ENCODE data around the gene SAP25.
"Not testable (repeated sequence)": the region's sequence is repeated elsewhere in the genome, so short reads cannot be mapped to it uniquely, and the experiment has no call there.

The SAP25 gene

GRCh38 chr7:100543586-100543985 lies 30.1 kb downstream of the SAP25 start:
- Histone ChIP-seq H3K4me3 (ENCODE audit: low read length) (no peak overlapping the region), H3K27ac (ENCODE audit: low read depth, low read length) (no peak overlapping the region), H2BK15ac (replicated peaks; ENCODE audit: low read depth) (no peak overlapping the region), H3K18ac (ENCODE audit: low read length) (peak overlapping the region; percentile 44), H3K79me2 (ENCODE audit: control insufficient read depth, insufficient read depth, low read length) (no peaks in the 10 kb centered on the region), H2AK5ac (ENCODE audit: low read length) (no peak overlapping the region), H3K4ac (ENCODE audit: low read depth, low read length) (no peak overlapping the region), H3K4me2 (ENCODE audit: low read length) (no peak overlapping the region), H3K79me1 (ENCODE audit: low read length) (peaks cover 4% of the 10 kb centered on the region), H2BK5ac (ENCODE audit: low read length) (no peak overlapping the region), H3K23ac (ENCODE audit: low read length) (no peak overlapping the region), H3K36me3 (ENCODE audit: control insufficient read depth, insufficient read depth, low read length) (no peaks in the 10 kb centered on the region), H4K8ac (ENCODE audit: low read depth, low read length) (no peak overlapping the region), H3K9ac (ENCODE audit: low read length) (no peak overlapping the region), H3K27me3 (ENCODE audit: insufficient read depth, low read length, poor library complexity) (no peaks in the 10 kb centered on the region), H3K56ac (ENCODE audit: low read length) (peak overlapping the region; percentile 62), H4K5ac (ENCODE audit: low read length) (no peak overlapping the region), H3K4me1 (ENCODE audit: control insufficient read depth, low read depth, low read length) (peaks cover 35% of the 10 kb centered on the region), H2BK120ac (ENCODE audit: low read depth, low read length) (no peak overlapping the region)
- no peak for DNase-seq
- WGBS (ENCODE audit: extremely low coverage, insufficient coverage, low lambda C conversion rate), result no CpG with 5 or more reads among the region's 1 CpG

DNA sequence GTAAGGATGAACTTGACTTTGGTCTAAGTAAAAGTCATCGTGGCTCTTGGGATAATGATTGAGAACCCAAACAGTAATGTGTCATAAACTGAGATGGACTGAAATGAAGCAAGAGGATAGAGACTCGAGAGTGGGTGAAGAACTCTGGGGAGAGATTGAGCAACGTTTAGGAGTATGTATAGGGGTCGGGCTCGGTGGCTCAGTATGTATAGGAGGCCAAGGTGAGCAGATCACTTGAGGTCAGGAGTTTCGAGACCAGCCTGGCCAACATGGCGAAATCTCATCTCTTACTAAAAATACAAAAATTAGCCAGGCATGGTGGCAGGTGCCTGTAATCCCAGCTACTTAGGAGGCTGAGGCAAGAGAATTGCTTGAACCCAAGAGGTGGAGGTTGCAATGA lies 32.4 kb downstream of the SAP25 start:
- not testable (repeated sequence) for H3K4me2 ChIP-seq (ENCODE audit: low read length); H3K9ac ChIP-seq (ENCODE audit: low read length); DNase-seq; H4K8ac ChIP-seq (ENCODE audit: low read depth, low read length); H3K27me3 ChIP-seq (ENCODE audit: insufficient read depth, low read length, poor library complexity); H3K23ac ChIP-seq (ENCODE audit: low read length); H3K79me2 ChIP-seq (ENCODE audit: control insufficient read depth, insufficient read depth, low read length); H2AK5ac ChIP-seq (ENCODE audit: low read length); H2BK120ac ChIP-seq (ENCODE audit: low read depth, low read length); H3K79me1 ChIP-seq (ENCODE audit: low read length); H3K56ac ChIP-seq (ENCODE audit: low read length); H3K4me3 ChIP-seq (ENCODE audit: low read length); H3K36me3 ChIP-seq (ENCODE audit: control insufficient read depth, insufficient read depth, low read length); H3K4ac ChIP-seq (ENCODE audit: low read depth, low read length); H2BK15ac ChIP-seq (replicated peaks; ENCODE audit: low read depth); H3K18ac ChIP-seq (ENCODE audit: low read length); H4K5ac ChIP-seq (ENCODE audit: low read length); H2BK5ac ChIP-seq (ENCODE audit: low read length)
- Histone ChIP-seq H3K27ac (ENCODE audit: low read depth, low read length) (peak overlapping the region; percentile 13), H3K4me1 (ENCODE audit: control insufficient read depth, low read depth, low read length) (peaks cover 30% of the 10 kb centered on the region)
- no CpG with 5 or more reads among the region's 7 CpGs for WGBS (ENCODE audit: extremely low coverage, insufficient coverage, low lambda C conversion rate)

DNA sequence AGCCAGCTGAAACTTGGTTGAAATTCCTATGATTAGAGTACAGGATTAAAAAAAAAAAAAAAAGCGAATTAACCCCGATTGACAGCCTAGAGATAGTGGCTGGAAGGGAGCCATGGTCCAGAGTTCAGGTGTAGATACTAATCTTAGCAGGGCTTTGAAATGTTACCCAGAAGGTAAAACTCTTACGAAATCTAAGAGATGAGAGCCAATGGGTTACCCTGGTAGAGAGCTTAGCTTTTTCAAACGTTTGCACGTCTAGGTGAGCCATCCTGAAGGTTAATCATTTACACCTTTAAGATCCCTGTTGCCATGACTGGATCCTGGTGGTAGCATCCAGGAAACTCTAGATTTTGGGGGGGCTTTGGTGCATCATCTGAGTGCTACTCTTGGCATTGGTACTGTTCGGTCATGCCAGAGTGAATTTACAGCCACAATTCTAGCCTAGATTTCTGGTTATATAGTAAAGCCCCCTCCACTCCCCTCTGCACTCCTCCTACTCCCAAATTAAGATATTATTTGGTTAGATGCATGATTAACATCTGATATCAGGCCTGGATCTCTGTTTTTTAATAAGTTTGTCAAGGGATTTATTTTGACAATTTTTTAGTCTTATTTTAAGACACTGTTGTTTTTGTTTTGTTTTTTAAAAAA lies 33.5 kb downstream of the SAP25 start:
- no peak overlapping the region for H4K5ac ChIP-seq (ENCODE audit: low read length)
- peak overlapping the region; percentile 75 for H3K56ac ChIP-seq (ENCODE audit: low read length)
- WGBS (ENCODE audit: extremely low coverage, insufficient coverage, low lambda C conversion rate), result no CpG with 5 or more reads among the region's 6 CpGs
- peaks cover 20% of the 10 kb centered on the region for H3K4me1 ChIP-seq (ENCODE audit: control insufficient read depth, low read depth, low read length)
- H4K8ac ChIP-seq (ENCODE audit: low read depth, low read length), result no peak overlapping the region
- no peak overlapping the region for H2BK120ac ChIP-seq (ENCODE audit: low read depth, low read length)
- no peak overlapping the region for H3K23ac ChIP-seq (ENCODE audit: low read length)
- H3K9ac ChIP-seq (ENCODE audit: low read length), result peak overlapping the region; percentile 68
- H3K79me1 ChIP-seq (ENCODE audit: low read length), result peaks cover 4% of the 10 kb centered on the region
- no peaks in the 10 kb centered on the region for H3K27me3 ChIP-seq (ENCODE audit: insufficient read depth, low read length, poor library complexity)
- H3K36me3 ChIP-seq (ENCODE audit: control insufficient read depth, insufficient read depth, low read length), result no peaks in the 10 kb centered on the region
- no peak overlapping the region for H3K27ac ChIP-seq (ENCODE audit: low read depth, low read length)
- H2BK15ac ChIP-seq (replicated peaks; ENCODE audit: low read depth), result no peak overlapping the region
- no peaks in the 10 kb centered on the region for H3K79me2 ChIP-seq (ENCODE audit: control insufficient read depth, insufficient read depth, low read length)
- no peak overlapping the region for H2BK5ac ChIP-seq (ENCODE audit: low read length)
- peak overlapping the region; percentile 89 for H3K4me2 ChIP-seq (ENCODE audit: low read length)
- H3K4ac ChIP-seq (ENCODE audit: low read depth, low read length), result no peak overlapping the region
- H3K18ac ChIP-seq (ENCODE audit: low read length), result no peak overlapping the region
- no peak for DNase-seq
- peak overlapping the region; percentile 56 for H3K4me3 ChIP-seq (ENCODE audit: low read length)
- no peak overlapping the region for H2AK5ac ChIP-seq (ENCODE audit: low read length)

GRCh38 chr7:100539436-100540006 lies 34.2 kb downstream of the SAP25 start:
- Histone ChIP-seq H3K4me1 (ENCODE audit: control insufficient read depth, low read depth, low read length) (peaks cover 17% of the 10 kb centered on the region), H2BK5ac (ENCODE audit: low read length) (no peak overlapping the region), H3K4ac (ENCODE audit: low read depth, low read length) (no peak overlapping the region), H4K8ac (ENCODE audit: low read depth, low read length) (no peak overlapping the region), H3K23ac (ENCODE audit: low read length) (no peak overlapping the region), H3K4me3 (ENCODE audit: low read length) (peak overlapping the region; percentile 58), H3K18ac (ENCODE audit: low read length) (no peak overlapping the region), H3K79me2 (ENCODE audit: control insufficient read depth, insufficient read depth, low read length) (no peaks in the 10 kb centered on the region), H3K27me3 (ENCODE audit: insufficient read depth, low read length, poor library complexity) (no peaks in the 10 kb centered on the region), H2BK120ac (ENCODE audit: low read depth, low read length) (no peak overlapping the region), H3K27ac (ENCODE audit: low read depth, low read length) (no peak overlapping the region), H4K5ac (ENCODE audit: low read length) (no peak overlapping the region), H3K9ac (ENCODE audit: low read length) (peak overlapping the region; percentile 70), H3K56ac (ENCODE audit: low read length) (peak overlapping the region; percentile 80), H3K36me3 (ENCODE audit: control insufficient read depth, insufficient read depth, low read length) (no peaks in the 10 kb centered on the region), H2AK5ac (ENCODE audit: low read length) (no peak overlapping the region), H2BK15ac (replicated peaks; ENCODE audit: low read depth) (no peak overlapping the region), H3K79me1 (ENCODE audit: low read length) (peaks cover 4% of the 10 kb centered on the region), H3K4me2 (ENCODE audit: low read length) (peak overlapping the region; percentile 89)
- no peak for DNase-seq
- WGBS (ENCODE audit: extremely low coverage, insufficient coverage, low lambda C conversion rate), result no CpG with 5 or more reads among the region's 44 CpGs

DNA sequence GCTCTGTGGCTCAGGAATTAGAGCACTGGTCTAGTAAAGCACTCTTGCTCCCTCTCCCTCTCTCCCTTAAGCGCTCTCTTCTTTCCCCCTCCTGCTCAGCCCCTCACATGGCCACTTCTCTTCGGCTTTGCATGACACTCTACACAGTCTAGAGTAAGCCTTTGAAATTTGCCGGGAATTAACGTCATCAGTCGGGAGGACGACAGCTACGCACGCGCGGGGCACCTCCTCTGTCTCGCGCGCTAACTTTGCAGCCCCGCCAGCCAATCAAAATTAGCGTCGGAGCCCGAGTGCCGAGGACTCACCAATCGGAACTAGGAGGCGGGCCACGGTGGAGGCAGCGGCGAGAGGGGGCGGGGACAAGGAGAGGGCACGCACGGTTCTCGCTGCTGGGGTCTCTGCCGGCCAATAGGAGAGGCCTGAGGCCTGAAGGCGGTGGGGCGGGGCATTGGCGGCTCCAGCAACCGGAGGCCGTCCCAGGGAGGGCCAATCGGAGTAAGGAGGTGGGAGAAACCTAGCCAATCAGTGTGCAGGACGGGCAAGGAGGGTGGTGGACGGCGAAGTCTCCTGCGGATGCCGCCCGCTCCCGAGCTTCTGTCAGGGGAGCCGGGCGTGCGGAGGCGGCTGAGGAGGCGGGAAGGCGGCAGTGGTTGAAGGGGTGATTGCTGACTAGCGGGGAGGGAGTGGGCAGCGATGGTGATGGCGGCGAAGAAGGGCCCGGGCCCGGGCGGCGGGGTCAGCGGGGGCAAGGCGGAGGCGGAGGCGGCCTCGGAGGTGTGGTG lies 34.9 kb downstream of the SAP25 start, which contains the start of gene AGFG2:
TSS of gene AGFG2 (plus strand) at position 550 of the 782 bp plus-strand sequence. CDS start at position 694, 144 bp downstream.
- H3K79me2 ChIP-seq (ENCODE audit: control insufficient read depth, insufficient read depth, low read length), result no peaks in the 10 kb centered on the region
- WGBS (ENCODE audit: extremely low coverage, insufficient coverage, low lambda C conversion rate), result no CpG with 5 or more reads among the region's 60 CpGs
- peak within 1 kb of the TSS; percentile 58 for H3K4me3 ChIP-seq (ENCODE audit: low read length)
- H3K4me1 ChIP-seq (ENCODE audit: control insufficient read depth, low read depth, low read length), result peaks cover 11% of the 10 kb centered on the region
- no peak within 1 kb of the TSS for H2BK5ac ChIP-seq (ENCODE audit: low read length)
- no peak within 1 kb of the TSS for H4K5ac ChIP-seq (ENCODE audit: low read length)
- no peak within 1 kb of the TSS for H2AK5ac ChIP-seq (ENCODE audit: low read length)
- H3K4ac ChIP-seq (ENCODE audit: low read depth, low read length), result no peak within 1 kb of the TSS
- no peak within 1 kb of the TSS for H3K27ac ChIP-seq (ENCODE audit: low read depth, low read length)
- H2BK15ac ChIP-seq (replicated peaks; ENCODE audit: low read depth), result no peak within 1 kb of the TSS
- H4K8ac ChIP-seq (ENCODE audit: low read depth, low read length), result no peak within 1 kb of the TSS
- H3K56ac ChIP-seq (ENCODE audit: low read length), result peak within 1 kb of the TSS; percentile 80
- H3K23ac ChIP-seq (ENCODE audit: low read length), result no peak within 1 kb of the TSS
- no peak within 1 kb of the TSS for H3K18ac ChIP-seq (ENCODE audit: low read length)
- peaks cover 4% of the 10 kb centered on the region for H3K79me1 ChIP-seq (ENCODE audit: low read length)
- no peak within 1 kb of the TSS for H2BK120ac ChIP-seq (ENCODE audit: low read depth, low read length)
- peak within 1 kb of the TSS; percentile 70 for H3K9ac ChIP-seq (ENCODE audit: low read length)
- peak; percentile 100 for DNase-seq
- H3K36me3 ChIP-seq (ENCODE audit: control insufficient read depth, insufficient read depth, low read length), result no peaks in the 10 kb centered on the region
- H3K4me2 ChIP-seq (ENCODE audit: low read length), result peak within 1 kb of the TSS; percentile 96
- no peaks in the 10 kb centered on the region for H3K27me3 ChIP-seq (ENCODE audit: insufficient read depth, low read length, poor library complexity)

All from mesendoderm (in vitro differentiated cells).